HG03575 (cell line): ENCODE data around the gene IGFBP4.

Experiments used
- ATAC-seq: cut with Tn5 transposase; IDR thresholded peaks from one replicate; pipeline ENCODE4 v1.9.1; 2021; ENCODE audit not compliant: unreplicated experiment, insufficient number of reproducible peaks, low FRiP score; ENCODE audit errors: extremely low read depth

Gene IGFBP4

GRCh38 chr17:40430272-40431230 is 12.7 kb upstream of the IGFBP4 start:
- ATAC-seq = no peak

- no peak for ATAC-seq
These were observed 12.0 kb upstream of the IGFBP4 start for GRCh38 chr17:40431231-40431602.

GRCh38 chr17:40432864-40433528 is 10.3 kb upstream of the IGFBP4 start:
- ATAC-seq = no peak

GRCh38 chr17:40433551-40434415 is 9.5 kb upstream of the IGFBP4 start:
- no peak for ATAC-seq

GRCh38 chr17:40436636-40437035 is 6.6 kb upstream of the IGFBP4 start:
- no peak for ATAC-seq

GRCh38 chr17:40437095-40437732 is 6.0 kb upstream of the IGFBP4 start:
- ATAC-seq = no peak

- no peak for ATAC-seq
These were observed 3.1 kb upstream of the IGFBP4 start for GRCh38 chr17:40440166-40440565.

- ATAC-seq = no peak
These were observed 656 bp upstream of the IGFBP4 start for GRCh38 chr17:40442392-40443195.

- no peak for ATAC-seq
These were observed 994 bp downstream of the IGFBP4 start for GRCh38 chr17:40443988-40444899.

GRCh38 chr17:40445751-40446468 is 2.7 kb downstream of the IGFBP4 start:
- ATAC-seq = no peak

- no peak for ATAC-seq
These were observed 3.9 kb downstream of the IGFBP4 start for GRCh38 chr17:40447148-40447644.

GRCh38 chr17:40447806-40448205 is 4.6 kb downstream of the IGFBP4 start:
- no peak for ATAC-seq

- ATAC-seq = no peak
These were observed 5.0 kb downstream of the IGFBP4 start for GRCh38 chr17:40448213-40448638.

- ATAC-seq = no peak
These were observed 5.5 kb downstream of the IGFBP4 start for GRCh38 chr17:40448639-40449261.

- no peak for ATAC-seq
These were observed 6.9 kb downstream of the IGFBP4 start for GRCh38 chr17:40450175-40450574.

GRCh38 chr17:40451420-40451819 is 8.2 kb downstream of the IGFBP4 start:
- ATAC-seq = no peak
